ENCODE data around the gene P3H2.
"Not testable (repeated sequence)": the region's sequence is repeated elsewhere in the genome, so short reads cannot be mapped to it uniquely, and the experiment has no call there.

Gene P3H2

DNA sequence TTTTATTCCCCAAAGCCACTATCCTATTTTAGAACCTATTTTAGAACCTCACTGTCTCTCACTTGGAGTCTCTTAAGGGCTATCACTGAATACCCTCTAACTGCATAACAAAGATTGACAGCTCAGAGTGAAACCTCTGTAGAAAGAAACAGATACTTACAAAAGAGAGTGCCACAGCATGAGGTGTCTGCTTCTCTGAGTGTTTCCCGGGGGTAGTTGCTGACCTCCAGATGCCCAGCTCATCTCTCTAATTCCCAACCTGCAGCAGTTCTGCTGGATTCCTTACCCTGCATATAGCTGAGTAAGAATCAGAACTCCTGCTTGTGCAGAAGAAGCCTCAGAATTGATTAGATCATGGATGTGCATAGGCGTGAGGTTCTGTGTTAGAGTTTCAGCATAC is 34.5 kb downstream of the P3H2 start:
- DNase-seq (no peak), ATAC-seq (replicated peaks) (no peak)
- Mint-ChIP-seq H3K27ac (no peak overlapping the region), H3K9me3 (no peaks in the 10 kb centered on the region), H3K4me3 (no peak overlapping the region), H3K4me1 (no peaks in the 10 kb centered on the region), H3K36me3 (no peaks in the 10 kb centered on the region), H3K27me3 (no peaks in the 10 kb centered on the region)

DNA sequence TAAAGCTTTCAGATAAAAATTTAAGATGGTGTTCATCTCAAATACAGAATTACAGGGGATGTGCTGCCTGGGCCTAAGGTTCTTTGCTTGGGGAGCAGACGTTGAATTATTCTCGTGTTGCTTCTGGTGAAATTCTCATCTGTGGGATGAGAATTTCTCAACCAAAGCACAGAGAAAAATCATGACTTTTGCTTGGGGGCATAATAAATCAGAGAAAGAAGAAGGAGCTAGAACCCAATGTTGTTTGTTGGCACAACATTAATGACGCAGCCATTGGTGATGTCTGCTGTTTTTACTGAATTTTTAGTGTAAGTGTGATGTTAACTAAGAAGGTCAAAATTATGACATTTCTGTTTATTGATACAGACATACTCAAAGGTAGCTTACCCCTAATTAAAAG is 35.7 kb downstream of the P3H2 start:
- DNase-seq: no peak
- Mint-ChIP-seq H3K4me1 (no peaks in the 10 kb centered on the region), H3K9me3 (no peaks in the 10 kb centered on the region), H3K4me3 (no peak overlapping the region), H3K27me3 (no peaks in the 10 kb centered on the region), H3K27ac (no peak overlapping the region), H3K36me3 (no peaks in the 10 kb centered on the region)
- ATAC-seq (replicated peaks): no peak

DNA sequence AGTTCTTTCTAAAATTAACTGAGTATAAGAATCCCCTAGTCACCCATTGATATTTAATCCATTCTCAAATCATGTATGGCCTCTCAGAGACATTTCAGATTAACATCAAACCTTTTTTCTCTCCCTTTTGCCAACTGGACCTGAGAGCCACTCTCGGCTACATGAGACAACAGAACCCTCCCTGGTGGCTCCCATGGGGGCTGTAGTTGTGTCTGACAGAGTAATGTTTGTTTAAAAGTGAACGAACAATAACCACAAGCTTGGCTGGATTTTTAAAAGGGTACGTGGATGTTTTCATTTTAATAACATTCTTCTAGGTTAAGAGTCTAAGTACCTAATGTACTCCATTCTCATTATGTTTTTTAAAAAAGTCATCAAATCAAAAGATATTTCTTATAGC is 37.1 kb downstream of the P3H2 start:
- no peaks in the 10 kb centered on the region for H3K4me1 Mint-ChIP-seq
- ATAC-seq (replicated peaks) (no peak), DNase-seq (no peak)
- H3K27me3 Mint-ChIP-seq: no peaks in the 10 kb centered on the region
- no peak overlapping the region for H3K4me3 Mint-ChIP-seq
- no peaks in the 10 kb centered on the region for H3K36me3 Mint-ChIP-seq
- H3K9me3 Mint-ChIP-seq: no peaks in the 10 kb centered on the region
- H3K27ac Mint-ChIP-seq: no peak overlapping the region

DNA sequence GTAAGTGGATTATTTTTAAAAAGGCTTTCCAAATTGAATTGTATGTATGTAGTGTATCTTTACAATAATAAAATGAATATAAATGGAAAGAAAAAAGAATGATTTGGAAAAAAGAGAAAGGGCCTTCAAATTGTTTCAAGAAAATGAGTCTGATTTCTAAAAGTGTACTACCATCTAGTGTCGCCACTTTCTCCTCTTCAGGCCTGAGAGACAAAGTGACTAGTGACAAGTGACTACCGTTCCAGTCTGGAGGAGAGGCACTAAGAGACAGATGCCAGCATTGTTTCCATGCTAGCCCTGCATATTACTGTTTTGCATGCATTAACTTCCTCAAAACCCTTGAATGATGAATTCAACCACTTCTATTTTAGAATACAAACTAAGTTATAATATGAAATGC is 39.3 kb downstream of the P3H2 start:
- peaks cover 0 to 1% of the 10 kb centered on the region in 2 donors for H3K9me3 Mint-ChIP-seq
- no peak for ATAC-seq (replicated peaks)

DNA sequence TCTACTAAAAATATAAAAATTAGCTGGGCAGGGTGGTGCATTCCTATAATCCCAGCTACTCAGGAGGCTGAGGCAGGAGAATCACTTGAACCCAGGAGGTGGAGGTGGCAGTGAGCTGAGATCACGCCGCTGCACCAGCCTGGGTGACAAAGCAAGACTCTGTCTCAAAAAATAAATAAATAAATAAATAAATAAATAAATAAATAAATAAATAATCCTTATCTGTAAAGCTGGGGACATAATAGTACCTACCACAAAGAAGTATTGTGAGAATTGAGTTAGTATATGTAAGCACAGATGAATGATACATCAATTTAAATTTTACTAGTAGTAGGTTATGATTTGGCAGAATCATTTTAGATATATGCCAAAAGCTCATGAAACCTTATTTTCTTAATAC is 41.5 kb downstream of the P3H2 start:
- not testable (repeated sequence) for H3K36me3 Mint-ChIP-seq; DNase-seq; H3K4me1 Mint-ChIP-seq; ATAC-seq (replicated peaks); H3K4me3 Mint-ChIP-seq; H3K27me3 Mint-ChIP-seq; H3K9me3 Mint-ChIP-seq; H3K27ac Mint-ChIP-seq

More for the DNA sequence above, 39.3 kb downstream of the P3H2 start:
- Mint-ChIP-seq H3K27ac (no peak overlapping the region), H3K4me1 (no peaks in the 10 kb centered on the region), H3K27me3 (no peaks in the 10 kb centered on the region), H3K36me3 (no peaks in the 10 kb centered on the region), H3K4me3 (no peak overlapping the region)
- no peak for DNase-seq

DNA sequence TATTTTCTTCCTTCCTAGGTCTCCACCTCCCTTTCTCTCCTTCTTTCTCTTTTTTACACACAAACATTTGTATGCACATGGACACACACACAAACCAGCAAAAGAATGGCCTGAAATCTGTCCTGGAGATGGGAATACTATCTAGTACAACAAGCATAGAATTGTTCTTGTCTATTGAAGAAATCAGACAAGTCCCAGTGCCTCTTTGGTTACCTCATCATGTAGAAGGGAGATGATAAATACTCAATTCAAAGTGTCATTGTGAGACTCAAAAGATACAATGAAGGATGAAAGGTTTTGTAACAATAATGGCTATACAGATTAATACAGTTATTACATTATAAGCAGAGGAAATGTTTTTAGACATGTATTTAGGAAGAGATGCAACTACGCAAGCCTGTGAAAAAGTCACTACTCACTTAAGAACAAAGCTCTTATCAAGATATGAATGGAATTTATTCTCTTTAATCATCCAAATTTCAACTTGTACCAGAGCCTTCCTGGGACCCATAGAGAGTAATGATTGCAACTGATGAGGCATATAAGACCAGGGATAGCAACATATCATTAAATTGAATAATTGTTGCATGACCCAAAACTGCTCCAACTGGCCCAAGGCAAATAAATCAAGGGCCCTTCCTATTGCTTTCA is 43.2 kb downstream of the P3H2 start:
- Mint-ChIP-seq H3K9me3 (peaks cover 0 to 3% of the 10 kb centered on the region in 2 donors), H3K4me1 (no peaks in the 10 kb centered on the region), H3K36me3 (no peaks in the 10 kb centered on the region), H3K27me3 (no peaks in the 10 kb centered on the region), H3K27ac (no peak overlapping the region), H3K4me3 (no peak overlapping the region)
- ATAC-seq (replicated peaks) (no peak), DNase-seq (no peak)

DNA sequence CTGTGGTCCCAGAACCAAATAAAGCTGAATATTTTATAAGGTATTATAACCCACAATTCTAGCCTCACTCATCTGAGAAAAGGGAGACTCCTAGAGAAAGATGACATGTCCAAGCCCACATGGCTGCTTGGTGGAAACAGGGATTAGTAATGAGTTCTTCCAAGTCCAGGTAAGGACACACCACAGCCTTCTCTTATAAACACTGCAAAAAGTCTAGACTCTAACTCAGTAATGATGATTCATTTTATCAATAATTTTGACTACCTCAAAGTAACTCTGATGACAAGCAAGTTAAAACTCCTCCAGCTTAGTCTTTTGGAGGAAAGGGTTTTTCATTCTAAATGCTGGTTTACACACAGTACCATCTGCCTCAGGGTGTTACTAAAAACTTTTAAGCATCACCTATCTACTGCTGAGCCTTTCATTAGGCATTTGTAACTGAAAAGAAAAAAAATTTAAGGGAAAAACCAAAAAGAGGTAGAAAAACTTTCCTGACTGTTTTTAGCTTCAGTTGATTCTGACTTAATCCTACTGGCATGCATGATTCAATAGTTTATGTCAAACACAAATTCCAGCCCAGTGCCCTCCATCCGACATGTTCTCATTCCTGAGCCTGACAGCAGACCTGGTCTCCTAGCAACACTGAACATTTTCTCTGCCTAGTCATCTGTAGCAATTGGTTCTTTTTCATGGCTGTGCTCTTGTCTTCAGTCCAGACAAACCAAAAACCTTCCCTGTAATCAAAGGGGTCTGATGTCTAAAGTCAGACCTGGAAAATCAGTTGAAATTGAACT is 43.9 kb downstream of the P3H2 start:
- DNase-seq (no peak), ATAC-seq (replicated peaks) (no peak)
- Mint-ChIP-seq H3K9me3 (peaks cover 0 to 3% of the 10 kb centered on the region in 2 donors), H3K27ac (no peak overlapping the region), H3K4me1 (no peaks in the 10 kb centered on the region), H3K36me3 (no peaks in the 10 kb centered on the region), H3K4me3 (no peak overlapping the region), H3K27me3 (no peaks in the 10 kb centered on the region)

DNA sequence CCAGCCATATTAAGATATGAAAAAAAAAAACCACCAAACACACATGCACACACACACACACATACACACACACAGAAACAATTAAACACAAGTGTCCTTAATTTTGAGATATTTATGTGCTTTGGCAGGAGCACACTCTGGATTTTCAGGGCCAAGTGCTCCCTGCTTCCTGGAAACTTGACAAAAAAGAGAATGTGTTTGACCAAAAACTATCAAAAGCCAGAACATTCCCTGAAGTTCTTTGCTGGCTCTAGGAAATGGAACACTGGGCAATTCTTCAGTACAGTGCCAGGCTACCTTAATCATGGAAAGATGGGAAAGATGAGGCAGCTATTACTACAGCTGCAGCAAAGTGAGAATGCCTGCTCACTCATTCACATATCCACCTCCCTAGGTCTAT is 44.6 kb downstream of the P3H2 start:
- Mint-ChIP-seq H3K4me3 (no peak overlapping the region), H3K27me3 (no peaks in the 10 kb centered on the region), H3K27ac (no peak overlapping the region), H3K9me3 (peaks cover 0 to 3% of the 10 kb centered on the region in 2 donors), H3K4me1 (no peaks in the 10 kb centered on the region), H3K36me3 (no peaks in the 10 kb centered on the region)
- no peak for ATAC-seq (replicated peaks)
- DNase-seq: no peak

DNA sequence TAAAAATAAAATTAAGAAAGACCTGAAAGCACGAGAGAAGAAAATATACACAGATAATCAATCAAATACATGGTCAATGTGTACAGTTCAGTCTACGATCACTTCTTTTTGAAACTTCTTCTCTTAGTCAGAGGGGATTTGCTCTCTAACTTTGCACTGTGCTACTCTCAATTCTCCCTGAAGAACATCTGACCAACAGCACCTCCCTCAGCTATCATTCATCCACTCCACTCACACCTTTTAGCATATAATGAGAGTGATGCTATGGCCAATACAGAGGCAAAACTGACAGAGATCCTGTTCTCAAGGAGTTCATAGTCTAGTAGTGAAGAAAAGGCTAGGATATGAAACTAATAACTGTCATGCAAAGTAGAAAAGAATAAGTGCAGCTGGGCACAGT is 45.9 kb downstream of the P3H2 start:
- ATAC-seq (replicated peaks) (no peak), DNase-seq (no peak)
- H3K36me3 Mint-ChIP-seq: no peaks in the 10 kb centered on the region
- H3K27me3 Mint-ChIP-seq: no peaks in the 10 kb centered on the region
- no peak overlapping the region for H3K4me3 Mint-ChIP-seq
- no peaks in the 10 kb centered on the region for H3K4me1 Mint-ChIP-seq
- peaks cover 0 to 3% of the 10 kb centered on the region in 2 donors for H3K9me3 Mint-ChIP-seq
- no peak overlapping the region for H3K27ac Mint-ChIP-seq

DNA sequence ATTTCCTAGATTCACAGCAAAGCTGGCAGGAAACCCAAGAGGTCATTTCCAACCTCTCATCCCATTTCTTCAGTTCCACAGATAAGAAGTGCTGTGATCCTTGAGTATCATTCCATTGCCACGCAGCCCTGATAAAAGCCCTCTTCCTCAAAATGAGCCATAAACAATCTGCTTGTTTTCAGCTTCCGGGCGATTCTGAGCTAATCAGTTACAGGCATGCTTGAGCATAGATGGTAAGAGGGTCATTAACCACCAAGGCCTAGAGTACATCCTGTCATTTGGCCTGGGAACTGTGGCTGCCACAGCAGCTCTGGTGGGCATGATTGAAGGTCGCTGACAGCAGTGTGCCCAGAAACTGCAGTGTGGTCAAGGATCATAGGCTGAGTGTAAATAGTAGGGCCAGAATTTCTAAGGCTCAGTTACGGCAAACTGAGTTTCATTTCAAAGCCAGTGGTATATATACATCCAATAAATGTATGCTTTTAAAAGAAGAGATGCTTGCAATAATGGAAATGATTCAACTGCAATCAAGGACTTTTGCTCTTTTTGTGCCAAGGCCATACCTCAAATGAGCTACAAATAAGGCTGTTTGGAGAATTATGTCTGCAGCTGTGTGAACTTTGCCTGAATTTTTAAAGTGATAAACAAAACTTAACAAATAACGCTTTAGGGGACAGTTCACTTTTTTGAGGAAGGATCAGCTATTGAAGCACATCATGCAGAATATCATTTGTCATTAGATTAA is 47.3 kb downstream of the P3H2 start:
- DNase-seq (no peak), ATAC-seq (replicated peaks) (no peak)
- no peak overlapping the region for H3K27ac Mint-ChIP-seq
- peaks cover 0 to 3% of the 10 kb centered on the region in 2 donors for H3K9me3 Mint-ChIP-seq
- H3K4me3 Mint-ChIP-seq: no peak overlapping the region
- no peaks in the 10 kb centered on the region for H3K4me1 Mint-ChIP-seq
- no peaks in the 10 kb centered on the region for H3K36me3 Mint-ChIP-seq
- no peaks in the 10 kb centered on the region for H3K27me3 Mint-ChIP-seq

DNA sequence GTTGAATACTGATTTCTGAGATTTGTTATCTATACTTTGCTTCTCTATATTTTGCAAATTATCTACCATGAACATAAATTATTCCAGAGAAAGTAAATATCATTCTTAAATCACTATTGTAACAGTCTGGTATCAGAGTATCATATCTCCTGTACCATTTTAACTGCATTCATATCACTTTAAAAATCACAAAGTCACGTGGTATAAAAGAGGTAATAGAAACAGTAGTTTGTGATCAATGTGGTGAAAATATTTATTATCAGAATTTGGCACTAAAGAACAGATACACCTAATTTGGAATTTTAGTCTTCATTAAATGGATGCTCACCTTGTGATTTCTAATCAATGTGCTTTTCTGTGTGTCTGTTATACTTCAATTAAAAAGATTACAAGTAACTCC is 47.8 kb downstream of the P3H2 start:
- Mint-ChIP-seq H3K27me3 (no peaks in the 10 kb centered on the region), H3K9me3 (peaks cover 0 to 3% of the 10 kb centered on the region in 2 donors), H3K4me3 (no peak overlapping the region), H3K36me3 (no peaks in the 10 kb centered on the region), H3K4me1 (no peaks in the 10 kb centered on the region), H3K27ac (no peak overlapping the region)
- DNase-seq (no peak), ATAC-seq (replicated peaks) (no peak)

DNA sequence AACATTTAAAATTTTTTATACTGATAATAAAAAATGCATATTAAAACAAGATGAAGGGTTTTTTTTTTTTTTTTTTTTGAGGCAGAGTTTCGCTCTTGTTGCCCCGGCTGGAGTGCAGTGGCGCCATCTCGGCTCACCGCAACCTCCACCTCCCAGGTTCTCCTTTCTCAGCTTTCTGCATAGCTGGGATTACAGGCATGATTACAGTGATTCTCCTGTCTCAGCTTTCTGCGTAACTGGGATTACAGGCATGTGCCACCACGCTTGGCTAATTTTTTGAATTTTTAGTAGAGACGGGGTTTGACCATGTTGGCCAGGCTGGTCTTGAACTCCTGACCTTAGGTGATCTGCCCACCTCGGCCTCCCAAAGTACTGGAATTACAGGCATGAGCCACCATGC is 48.8 kb downstream of the P3H2 start:
- not testable (repeated sequence) for H3K27ac Mint-ChIP-seq; H3K9me3 Mint-ChIP-seq; H3K36me3 Mint-ChIP-seq; H3K4me3 Mint-ChIP-seq; ATAC-seq (replicated peaks); DNase-seq; H3K4me1 Mint-ChIP-seq; H3K27me3 Mint-ChIP-seq

DNA sequence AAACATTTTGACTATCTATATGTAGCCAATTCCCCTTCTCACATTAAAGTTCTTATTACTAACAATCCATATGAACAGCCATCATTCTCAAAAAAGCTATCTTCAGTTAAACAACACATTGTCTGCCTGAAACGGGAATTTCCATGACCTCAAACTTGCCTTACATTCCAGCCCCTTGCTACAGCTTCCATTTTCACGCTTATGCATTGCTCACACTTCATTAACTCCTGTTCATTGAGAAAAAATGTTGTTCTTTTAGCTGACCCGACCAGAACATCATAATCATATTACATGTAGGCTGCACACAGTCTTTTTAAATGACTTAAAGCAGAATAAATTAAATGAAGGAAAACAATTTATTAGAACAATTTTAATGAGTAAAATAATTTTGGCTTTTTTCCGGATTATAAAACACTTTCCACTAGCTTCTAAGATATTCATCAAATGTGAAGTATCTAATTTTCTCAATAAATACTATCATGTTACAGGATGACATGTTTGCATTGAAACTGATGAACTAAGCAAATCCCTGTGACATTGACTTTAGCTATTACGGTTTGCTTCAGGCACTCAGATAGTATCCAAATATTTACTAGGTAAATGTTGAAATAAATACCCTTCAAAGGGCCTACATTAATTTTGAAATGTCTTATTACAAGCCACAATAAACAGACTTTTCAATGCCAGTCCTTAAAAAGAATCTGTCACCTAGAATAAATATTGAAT is 49.9 kb downstream of the P3H2 start:
- DNase-seq (no peak), ATAC-seq (replicated peaks) (no peak)
- no peaks in the 10 kb centered on the region for H3K4me1 Mint-ChIP-seq
- peaks cover 0 to 3% of the 10 kb centered on the region in 2 donors for H3K9me3 Mint-ChIP-seq
- H3K4me3 Mint-ChIP-seq: no peak overlapping the region
- H3K36me3 Mint-ChIP-seq: no peaks in the 10 kb centered on the region
- H3K27me3 Mint-ChIP-seq: no peaks in the 10 kb centered on the region
- H3K27ac Mint-ChIP-seq: no peak overlapping the region

DNA sequence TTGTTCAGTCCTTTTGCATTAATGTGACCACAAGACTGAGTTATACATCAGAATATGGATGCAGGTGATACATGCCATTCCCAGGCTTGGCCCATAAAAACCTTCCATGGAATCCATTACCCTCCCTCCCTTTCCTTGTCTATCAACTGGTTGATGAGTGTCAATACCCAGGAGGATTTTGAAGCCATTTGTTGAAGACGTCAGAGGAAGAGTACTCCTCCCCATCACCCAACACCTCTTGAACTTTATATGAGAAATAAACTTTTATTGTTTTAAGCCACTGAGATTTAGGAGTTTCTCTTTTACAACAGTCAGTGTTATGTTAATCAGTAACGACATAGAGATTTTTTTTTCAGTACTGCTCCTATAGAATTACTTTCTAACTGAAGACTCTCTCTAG is 55.5 kb downstream of the P3H2 start:
- Mint-ChIP-seq H3K36me3 (no peaks in the 10 kb centered on the region), H3K27ac (no peak overlapping the region), H3K27me3 (no peaks in the 10 kb centered on the region), H3K4me3 (no peak overlapping the region), H3K9me3 (peaks cover 0 to 1% of the 10 kb centered on the region in 2 donors), H3K4me1 (no peaks in the 10 kb centered on the region)
- ATAC-seq (replicated peaks) (no peak), DNase-seq (no peak)

Measured in stimulated activated naive B cell treated with anti-CD40 and anti-IgM and Interleukin-4, amounts not matched to agents 10 μg/mL and 1 μg/mL and 100 μg/mL, for 72 hours (primary cell).